ENCODE data around the gene SPACA9. TPM values are rescaled to one million over a fixed set of nuclear protein-coding genes. Genes with fewer than 3 reads are reported as not detected.

The SPACA9 gene
- total RNA-seq, 4 donors from 2014 or later: 8.7 to 10.3 (median 9.9) TPM

DNA sequence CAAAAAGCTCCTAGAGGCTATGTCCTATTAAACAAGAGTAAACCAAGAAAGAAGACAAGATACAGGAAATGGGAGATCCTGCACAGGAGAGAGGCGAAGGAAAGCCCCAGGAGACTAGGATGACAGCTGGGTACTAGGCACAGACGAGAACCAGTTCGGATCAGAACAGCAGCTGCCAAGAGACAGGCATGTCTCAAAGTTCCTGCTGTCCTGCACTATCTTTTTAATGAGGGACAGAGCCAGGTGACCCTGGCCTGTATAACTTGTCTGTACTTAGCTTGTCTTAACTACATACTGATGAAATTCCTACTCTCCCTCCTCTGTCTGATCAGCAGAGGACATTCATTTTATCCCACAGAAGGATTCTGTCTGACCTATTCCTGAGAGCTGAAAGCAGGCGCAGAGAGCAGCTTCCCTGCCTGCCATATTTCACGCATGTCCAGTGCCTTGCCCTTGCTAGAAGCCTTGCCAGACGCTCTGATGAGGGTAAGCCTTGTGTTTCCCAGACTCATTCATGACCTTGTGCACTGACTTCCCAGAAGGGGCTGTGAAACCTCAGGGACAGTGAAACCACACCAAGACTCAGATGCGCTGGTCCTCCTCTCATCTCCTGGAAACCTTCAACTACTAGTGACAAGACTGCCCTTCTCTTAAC lies 41.0 kb downstream of the SPACA9 start:
- Histone ChIP-seq H3K27me3 (no peaks in the 10 kb centered on the region), H3K4me3 (no peak overlapping the region), H3K27ac (no peak overlapping the region), H3K9me3 (no peaks in the 10 kb centered on the region), H3K36me3 (peaks cover 89% of the 10 kb centered on the region), H3K4me1 (no peaks in the 10 kb centered on the region)
- no peak for DNase-seq (ENCODE audit: low spot score in 2 of 2)
- 85% methylated on average over 7 of the region's 7 CpGs for WGBS
- no peak for TF ChIP-seq POLR2A (IDR thresholded peaks at IDR 0.05)
- TF ChIP-seq, protein P1, sequence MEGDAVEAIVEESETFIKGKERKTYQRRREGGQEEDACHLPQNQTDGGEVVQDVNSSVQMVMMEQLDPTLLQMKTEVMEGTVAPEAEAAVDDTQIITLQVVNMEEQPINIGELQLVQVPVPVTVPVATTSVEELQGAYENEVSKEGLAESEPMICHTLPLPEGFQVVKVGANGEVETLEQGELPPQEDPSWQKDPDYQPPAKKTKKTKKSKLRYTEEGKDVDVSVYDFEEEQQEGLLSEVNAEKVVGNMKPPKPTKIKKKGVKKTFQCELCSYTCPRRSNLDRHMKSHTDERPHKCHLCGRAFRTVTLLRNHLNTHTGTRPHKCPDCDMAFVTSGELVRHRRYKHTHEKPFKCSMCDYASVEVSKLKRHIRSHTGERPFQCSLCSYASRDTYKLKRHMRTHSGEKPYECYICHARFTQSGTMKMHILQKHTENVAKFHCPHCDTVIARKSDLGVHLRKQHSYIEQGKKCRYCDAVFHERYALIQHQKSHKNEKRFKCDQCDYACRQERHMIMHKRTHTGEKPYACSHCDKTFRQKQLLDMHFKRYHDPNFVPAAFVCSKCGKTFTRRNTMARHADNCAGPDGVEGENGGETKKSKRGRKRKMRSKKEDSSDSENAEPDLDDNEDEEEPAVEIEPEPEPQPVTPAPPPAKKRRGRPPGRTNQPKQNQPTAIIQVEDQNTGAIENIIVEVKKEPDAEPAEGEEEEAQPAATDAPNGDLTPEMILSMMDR (IDR thresholded peaks at IDR 0.05): no peak
- no peak for TF ChIP-seq POLR2AphosphoS5 (IDR thresholded peaks at IDR 0.05)
- no peak for TF ChIP-seq EP300 (IDR thresholded peaks at IDR 0.05)

DNA sequence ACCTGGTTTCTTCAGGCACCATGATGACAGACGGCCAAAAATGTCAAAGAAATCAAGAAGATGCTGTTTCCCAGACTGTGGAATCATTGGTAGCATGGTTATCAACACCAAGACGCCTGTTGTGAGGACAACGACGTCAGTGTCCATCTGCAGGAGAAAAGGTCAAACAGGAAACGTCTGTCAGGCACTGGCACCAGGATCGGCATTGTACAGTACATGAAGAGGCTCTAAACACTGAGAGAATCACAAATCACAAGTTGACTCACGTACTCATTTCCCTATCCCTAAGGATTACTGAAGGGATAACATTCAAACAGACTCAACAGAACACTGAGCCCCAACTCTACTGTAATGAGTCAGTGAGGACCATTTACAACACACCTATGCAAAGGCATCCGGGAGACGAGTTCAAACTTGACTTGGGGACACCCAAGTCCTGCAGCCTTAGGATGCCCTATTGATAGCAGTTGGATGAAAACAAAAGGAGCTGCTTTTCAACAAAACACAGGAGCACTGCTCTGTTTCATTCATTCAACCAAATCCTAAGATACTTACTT lies 44.7 kb downstream of the SPACA9 start:
- TF ChIP-seq POLR2A (IDR thresholded peaks at IDR 0.05): no peak
- no peak for TF ChIP-seq EP300 (IDR thresholded peaks at IDR 0.05)
- TF ChIP-seq, protein P1 (IDR thresholded peaks at IDR 0.05): no peak
- TF ChIP-seq POLR2AphosphoS5 (IDR thresholded peaks at IDR 0.05): no peak
- no peak for DNase-seq (ENCODE audit: low spot score in 2 of 2)
- WGBS: 89% methylated on average over 9 of the region's 9 CpGs
- Histone ChIP-seq H3K27ac (no peak overlapping the region), H3K4me1 (no peaks in the 10 kb centered on the region), H3K4me3 (no peak overlapping the region), H3K36me3 (peaks cover 88% of the 10 kb centered on the region), H3K27me3 (no peaks in the 10 kb centered on the region), H3K9me3 (no peaks in the 10 kb centered on the region)

DNA sequence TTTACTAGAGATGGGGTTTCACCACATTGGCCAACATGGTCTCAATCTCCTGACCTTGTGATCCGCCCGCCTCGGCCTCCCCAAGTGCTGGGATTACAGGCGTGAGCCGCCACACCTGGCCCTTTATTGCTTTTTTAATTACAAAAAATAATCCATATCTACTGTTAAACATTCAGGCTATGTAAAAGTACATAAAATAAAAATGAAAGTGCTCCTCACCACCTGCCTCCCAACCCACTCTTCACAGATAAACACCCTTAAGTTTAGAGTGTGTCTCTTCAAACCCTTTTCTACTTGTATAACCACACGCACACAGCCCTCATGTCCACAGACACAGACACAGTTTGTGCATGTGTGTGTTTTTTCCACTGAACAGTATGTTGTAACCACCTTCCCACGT lies 49.0 kb downstream of the SPACA9 start:
- Histone ChIP-seq H3K27me3 (no peaks in the 10 kb centered on the region), H3K27ac (no peak overlapping the region), H3K4me3 (no peak overlapping the region), H3K9me3 (no peaks in the 10 kb centered on the region), H3K36me3 (peaks cover 65% of the 10 kb centered on the region), H3K4me1 (no peaks in the 10 kb centered on the region)
- TF ChIP-seq POLR2A (IDR thresholded peaks at IDR 0.05) (no peak), EP300 (IDR thresholded peaks at IDR 0.05) (no peak), POLR2AphosphoS5 (IDR thresholded peaks at IDR 0.05) (no peak)
- TF ChIP-seq, protein P1 (IDR thresholded peaks at IDR 0.05): no peak
- WGBS: 94% methylated on average over 7 of the region's 7 CpGs
- DNase-seq (ENCODE audit: low spot score in 2 of 2): no peak

DNA sequence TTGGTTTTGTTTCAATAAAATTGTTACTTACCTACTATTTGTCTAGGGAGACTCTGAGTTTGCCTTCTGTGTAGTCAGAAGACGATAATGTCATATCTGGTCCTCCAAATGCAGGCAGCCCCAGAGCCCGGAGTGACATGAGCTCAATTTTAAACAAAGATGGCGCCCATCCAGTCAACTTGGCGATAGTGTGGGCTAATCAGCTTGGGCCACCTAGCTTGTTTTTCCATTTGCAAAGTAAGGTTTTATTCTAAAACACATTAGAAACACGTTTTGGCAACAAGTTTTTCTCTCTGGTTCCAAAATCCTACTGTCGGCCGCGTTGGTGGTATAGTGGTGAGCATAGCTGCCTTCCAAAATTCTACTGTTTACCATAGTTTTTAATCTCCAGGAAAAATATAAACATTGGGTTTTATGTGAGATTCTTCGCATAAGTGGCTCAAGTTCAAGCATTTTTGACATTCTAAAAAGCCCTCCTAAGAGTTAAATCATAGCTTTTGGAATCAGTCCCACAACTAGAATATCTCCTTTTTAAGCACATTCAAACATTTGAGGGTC lies 52.6 kb downstream of the SPACA9 start:
- no peaks in the 10 kb centered on the region for H3K4me1 ChIP-seq
- H3K4me3 ChIP-seq: no peak overlapping the region
- no peak for DNase-seq (ENCODE audit: low spot score in 2 of 2)
- H3K9me3 ChIP-seq: no peaks in the 10 kb centered on the region
- H3K36me3 ChIP-seq: peaks cover 50% of the 10 kb centered on the region
- 93% methylated on average over 9 of the region's 9 CpGs for WGBS
- H3K27ac ChIP-seq: no peak overlapping the region
- TF ChIP-seq POLR2A (IDR thresholded peaks at IDR 0.05): no peak
- TF ChIP-seq, protein P1 (IDR thresholded peaks at IDR 0.05): no peak
- no peak for TF ChIP-seq POLR2AphosphoS5 (IDR thresholded peaks at IDR 0.05)
- TF ChIP-seq EP300 (IDR thresholded peaks at IDR 0.05): no peak
- H3K27me3 ChIP-seq: no peaks in the 10 kb centered on the region

DNA sequence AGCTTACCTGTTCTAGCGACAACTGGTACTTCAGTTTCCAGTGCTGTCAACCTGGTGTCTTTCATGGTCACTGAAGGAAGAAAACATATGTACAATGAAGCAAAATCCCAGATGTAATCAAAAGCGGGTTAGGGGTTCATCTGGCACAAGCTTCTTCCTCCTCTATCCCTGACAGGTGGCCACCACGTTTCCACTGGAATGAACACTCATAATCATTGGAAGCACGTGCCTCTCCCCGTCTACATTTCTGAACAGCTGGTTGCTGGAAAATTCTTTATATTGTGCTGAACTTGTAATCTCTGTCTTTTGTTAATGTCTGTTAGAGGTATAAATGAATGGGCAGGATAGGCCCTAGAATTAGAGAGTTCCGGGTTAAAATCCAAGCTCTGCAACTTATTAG lies 56.3 kb downstream of the SPACA9 start:
- TF ChIP-seq POLR2AphosphoS5 (IDR thresholded peaks at IDR 0.05): no peak
- no peak for TF ChIP-seq POLR2A (IDR thresholded peaks at IDR 0.05)
- TF ChIP-seq, protein P1 (IDR thresholded peaks at IDR 0.05): no peak
- TF ChIP-seq EP300 (IDR thresholded peaks at IDR 0.05): no peak
- DNase-seq (ENCODE audit: low spot score in 2 of 2): no peak
- no peaks in the 10 kb centered on the region for H3K27me3 ChIP-seq
- no peaks in the 10 kb centered on the region for H3K9me3 ChIP-seq
- H3K4me1 ChIP-seq: no peaks in the 10 kb centered on the region
- no peak overlapping the region for H3K4me3 ChIP-seq
- no peak overlapping the region for H3K27ac ChIP-seq
- peaks cover 13% of the 10 kb centered on the region for H3K36me3 ChIP-seq
- WGBS: 81% methylated on average over 6 of the region's 6 CpGs

Measured in suprapubic skin (tissue), 4 donors.